ENCODE results near the gene MMAA.
"Not testable (repeated sequence)": the region's sequence is repeated elsewhere in the genome, so short reads cannot be mapped to it uniquely, and the experiment has no call there.

The MMAA gene

DNA sequence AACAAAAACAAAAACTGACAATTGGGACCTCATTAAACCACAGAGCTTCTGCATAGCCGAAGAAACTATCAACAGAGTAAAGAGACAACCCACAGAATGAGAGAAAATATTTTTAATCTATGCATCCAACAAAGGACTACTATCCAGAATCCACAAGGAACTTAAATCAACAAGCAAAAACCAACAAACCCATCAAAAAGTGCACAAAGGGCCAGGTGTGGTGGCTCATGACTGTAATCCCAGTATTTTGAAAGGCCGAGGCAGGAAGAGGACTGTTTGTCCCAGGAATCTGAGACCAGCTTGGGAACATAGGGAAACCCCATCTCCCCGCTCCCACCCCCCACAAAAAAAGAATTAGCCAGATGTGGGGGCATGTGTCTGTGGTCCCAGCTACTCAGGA is 71.4 kb downstream of the MMAA start:
- no peak for DNase-seq (ENCODE audit: low spot score)
- Histone ChIP-seq H3K27ac (ENCODE audit: poor library complexity, severe bottlenecking) (no peak overlapping the region), H3K36me3 (ENCODE audit: low read depth) (no peaks in the 10 kb centered on the region), H3K4me3 (ENCODE audit: severe bottlenecking) (no peak overlapping the region), H3K27me3 (ENCODE audit: insufficient read depth, poor library complexity, severe bottlenecking) (no peaks in the 10 kb centered on the region), H3K4me1 (ENCODE audit: insufficient read depth, poor library complexity, severe bottlenecking) (no peaks in the 10 kb centered on the region), H3K9me3 (ENCODE audit: severe bottlenecking) (no peaks in the 10 kb centered on the region)
- TF ChIP-seq CTCF (IDR thresholded peaks at IDR 0.05; ENCODE audit: poor library complexity, severe bottlenecking) = no peak
- ATAC-seq (ENCODE audit: low read depth) = no peak

GRCh38 chr4:145691416-145691815 is 72.2 kb downstream of the MMAA start:
- not testable (repeated sequence) for H3K9me3 ChIP-seq (ENCODE audit: severe bottlenecking); ATAC-seq (ENCODE audit: low read depth); H3K4me3 ChIP-seq (ENCODE audit: severe bottlenecking); H3K36me3 ChIP-seq (ENCODE audit: low read depth); H3K27me3 ChIP-seq (ENCODE audit: insufficient read depth, poor library complexity, severe bottlenecking); DNase-seq (ENCODE audit: low spot score); H3K27ac ChIP-seq (ENCODE audit: poor library complexity, severe bottlenecking); H3K4me1 ChIP-seq (ENCODE audit: insufficient read depth, poor library complexity, severe bottlenecking)

- H3K4me1 ChIP-seq (ENCODE audit: insufficient read depth, poor library complexity, severe bottlenecking) = no peaks in the 10 kb centered on the region
- H3K27ac ChIP-seq (ENCODE audit: poor library complexity, severe bottlenecking) = no peak overlapping the region
- ATAC-seq (ENCODE audit: low read depth) = no peak
- no peaks in the 10 kb centered on the region for H3K27me3 ChIP-seq (ENCODE audit: insufficient read depth, poor library complexity, severe bottlenecking)
- no peak overlapping the region for H3K4me3 ChIP-seq (ENCODE audit: severe bottlenecking)
- no peaks in the 10 kb centered on the region for H3K36me3 ChIP-seq (ENCODE audit: low read depth)
- H3K9me3 ChIP-seq (ENCODE audit: severe bottlenecking) = no peaks in the 10 kb centered on the region
- DNase-seq (ENCODE audit: low spot score) = no peak
- no peak for TF ChIP-seq CTCF (IDR thresholded peaks at IDR 0.05; ENCODE audit: poor library complexity, severe bottlenecking)
These were observed 75.7 kb downstream of the MMAA start for GRCh38 chr4:145694929-145695328.

DNA sequence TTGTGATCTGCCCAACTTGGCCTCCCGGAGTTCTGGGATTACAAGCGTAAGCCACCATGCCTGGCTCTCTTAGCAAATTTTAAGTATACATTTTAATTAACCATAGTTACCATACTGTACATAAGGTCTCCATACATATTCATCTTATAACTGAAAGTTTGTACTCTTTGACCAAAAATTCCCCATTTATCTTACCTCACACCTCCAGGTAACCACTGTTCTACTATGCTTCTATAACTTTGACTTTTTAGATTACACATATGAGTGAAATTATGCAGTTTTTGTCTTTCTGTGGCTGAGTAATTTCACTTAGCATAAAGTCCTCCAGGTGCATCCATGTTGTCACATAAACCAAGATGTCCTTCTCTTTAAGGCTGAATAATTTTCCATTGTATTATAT is 78.1 kb downstream of the MMAA start:
- Histone ChIP-seq H3K9me3 (ENCODE audit: severe bottlenecking) (no peaks in the 10 kb centered on the region), H3K27me3 (ENCODE audit: insufficient read depth, poor library complexity, severe bottlenecking) (no peaks in the 10 kb centered on the region), H3K4me1 (ENCODE audit: insufficient read depth, poor library complexity, severe bottlenecking) (no peaks in the 10 kb centered on the region), H3K27ac (ENCODE audit: poor library complexity, severe bottlenecking) (no peak overlapping the region), H3K36me3 (ENCODE audit: low read depth) (no peaks in the 10 kb centered on the region), H3K4me3 (ENCODE audit: severe bottlenecking) (no peak overlapping the region)
- DNase-seq (ENCODE audit: low spot score) (no peak), ATAC-seq (ENCODE audit: low read depth) (no peak)
- no peak for TF ChIP-seq CTCF (IDR thresholded peaks at IDR 0.05; ENCODE audit: poor library complexity, severe bottlenecking)

- H3K4me3 ChIP-seq (ENCODE audit: severe bottlenecking) = no peak overlapping the region
- H3K9me3 ChIP-seq (ENCODE audit: severe bottlenecking) = no peaks in the 10 kb centered on the region
- no peak for DNase-seq (ENCODE audit: low spot score)
- H3K27ac ChIP-seq (ENCODE audit: poor library complexity, severe bottlenecking) = no peak overlapping the region
- H3K4me1 ChIP-seq (ENCODE audit: insufficient read depth, poor library complexity, severe bottlenecking) = no peaks in the 10 kb centered on the region
- no peaks in the 10 kb centered on the region for H3K36me3 ChIP-seq (ENCODE audit: low read depth)
- no peak for ATAC-seq (ENCODE audit: low read depth)
- no peak for TF ChIP-seq CTCF (IDR thresholded peaks at IDR 0.05; ENCODE audit: poor library complexity, severe bottlenecking)
- no peaks in the 10 kb centered on the region for H3K27me3 ChIP-seq (ENCODE audit: insufficient read depth, poor library complexity, severe bottlenecking)
These were observed 79.3 kb downstream of the MMAA start for GRCh38 chr4:145698507-145698906.

Measured in RWPE2 (cell line).